AG09319 (cell line): Measurements from ENCODE around the gene HOXA4.

ENCODE experiments used
- DNase-seq: peaks from one replicate; pipeline ENCODE4 v3.0.0-alpha.2; 2010; ENCODE audit warnings: low read depth; ENCODE audit errors: extremely low read depth
- TF ChIP-seq, protein P1 (sequence below): IDR thresholded peaks from 2 replicates; pipeline ENCODE4 v1.5.1; 2011; ENCODE audit warnings: low read depth, mild to moderate bottlenecking, inconsistent platforms, low read length, moderate library complexity

The HOXA4 gene

DNA sequence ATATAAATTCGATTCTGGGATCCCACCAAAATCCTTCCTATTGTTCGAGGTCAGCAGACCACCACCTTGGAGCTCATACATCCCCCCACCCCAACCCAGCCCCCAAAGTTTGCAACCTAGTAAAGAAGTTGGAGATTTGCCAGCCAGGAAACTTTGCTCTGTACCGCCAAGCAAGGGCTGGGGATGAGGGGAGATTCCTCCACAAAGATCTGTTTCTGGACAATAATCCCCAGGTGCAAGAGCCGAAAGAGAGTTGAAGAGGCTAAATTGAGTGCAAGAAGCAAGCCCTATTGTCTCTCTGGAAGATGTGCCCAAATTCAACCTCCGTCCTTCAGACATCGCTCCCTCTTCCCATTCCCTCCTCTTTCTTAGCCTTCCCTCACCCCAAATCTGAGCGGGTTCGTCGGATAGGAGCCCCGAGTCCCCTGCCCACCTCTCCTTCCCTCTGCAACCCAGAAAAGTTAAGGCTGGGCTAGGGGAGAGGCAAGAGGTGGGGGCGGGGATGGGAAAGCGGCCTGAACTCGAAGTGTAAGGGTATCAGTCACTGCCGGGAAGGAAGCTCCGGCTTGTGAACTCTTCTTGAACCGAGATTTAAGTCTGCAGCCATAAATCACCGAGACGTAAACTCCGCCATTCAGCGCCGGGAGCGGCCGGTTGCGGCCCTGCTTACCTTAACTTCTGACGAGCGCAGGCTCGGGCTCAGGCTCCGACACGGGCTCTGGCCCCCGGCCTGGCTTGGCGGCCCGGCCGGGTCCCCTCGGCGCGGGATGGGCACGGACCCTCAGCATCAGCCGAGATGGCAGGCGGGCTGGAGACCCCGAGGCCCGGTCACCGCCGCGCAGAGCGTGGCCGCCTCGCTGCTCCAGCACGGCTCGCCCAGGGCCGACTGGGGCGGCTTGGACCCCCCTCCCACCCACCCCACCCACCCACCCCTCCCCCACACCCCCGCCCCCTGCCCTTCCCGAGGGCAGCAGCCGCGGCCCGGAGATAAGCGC, 17.3 kb downstream of the HOXA4 start:
- no peak for DNase-seq
- TF ChIP-seq, protein P1, sequence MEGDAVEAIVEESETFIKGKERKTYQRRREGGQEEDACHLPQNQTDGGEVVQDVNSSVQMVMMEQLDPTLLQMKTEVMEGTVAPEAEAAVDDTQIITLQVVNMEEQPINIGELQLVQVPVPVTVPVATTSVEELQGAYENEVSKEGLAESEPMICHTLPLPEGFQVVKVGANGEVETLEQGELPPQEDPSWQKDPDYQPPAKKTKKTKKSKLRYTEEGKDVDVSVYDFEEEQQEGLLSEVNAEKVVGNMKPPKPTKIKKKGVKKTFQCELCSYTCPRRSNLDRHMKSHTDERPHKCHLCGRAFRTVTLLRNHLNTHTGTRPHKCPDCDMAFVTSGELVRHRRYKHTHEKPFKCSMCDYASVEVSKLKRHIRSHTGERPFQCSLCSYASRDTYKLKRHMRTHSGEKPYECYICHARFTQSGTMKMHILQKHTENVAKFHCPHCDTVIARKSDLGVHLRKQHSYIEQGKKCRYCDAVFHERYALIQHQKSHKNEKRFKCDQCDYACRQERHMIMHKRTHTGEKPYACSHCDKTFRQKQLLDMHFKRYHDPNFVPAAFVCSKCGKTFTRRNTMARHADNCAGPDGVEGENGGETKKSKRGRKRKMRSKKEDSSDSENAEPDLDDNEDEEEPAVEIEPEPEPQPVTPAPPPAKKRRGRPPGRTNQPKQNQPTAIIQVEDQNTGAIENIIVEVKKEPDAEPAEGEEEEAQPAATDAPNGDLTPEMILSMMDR: no peak

DNA sequence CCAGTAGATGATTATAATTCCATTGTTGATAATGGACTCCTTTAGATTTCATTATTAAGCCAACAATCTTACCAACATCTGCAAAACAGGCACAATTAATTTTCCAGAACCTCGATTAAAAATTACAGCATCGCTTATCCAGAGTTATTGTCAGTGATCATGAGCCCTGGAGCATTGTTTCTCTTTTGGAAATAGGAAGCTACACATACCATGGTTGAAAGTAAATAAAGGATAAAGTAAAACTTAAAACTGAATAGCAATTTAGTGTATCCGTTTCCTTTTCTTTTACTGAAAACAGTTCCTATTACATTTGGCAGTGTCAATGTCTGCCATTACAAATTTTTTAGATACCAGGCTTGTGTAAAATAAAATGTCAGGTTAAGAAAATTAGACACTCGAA, 18.2 kb downstream of the HOXA4 start:
- DNase-seq: no peak
- TF ChIP-seq, protein P1: no peak

DNA sequence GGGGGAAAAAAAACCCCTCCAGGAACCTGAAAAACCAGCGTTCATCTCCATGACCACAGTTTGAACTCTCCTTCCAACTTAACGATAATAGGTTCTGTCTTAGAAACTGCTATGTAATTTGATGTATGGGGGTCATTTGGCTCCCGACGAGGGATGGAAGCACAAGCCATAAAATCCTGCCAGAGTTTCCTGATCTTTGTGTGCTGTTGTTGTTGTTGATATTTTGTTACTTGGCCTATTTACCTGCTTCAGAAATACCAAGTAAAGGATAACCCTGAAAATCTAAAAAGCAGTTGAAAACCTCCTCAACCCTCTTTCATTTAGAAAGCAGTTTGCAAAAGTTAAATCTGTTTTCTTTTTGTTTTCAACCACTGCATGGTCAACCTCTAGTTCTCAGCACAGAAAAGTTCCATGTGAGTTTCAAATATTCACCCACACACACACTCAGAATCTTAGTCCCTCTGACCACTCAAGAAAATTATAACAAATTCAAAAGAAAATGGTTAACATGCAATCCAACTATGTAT, 18.7 kb downstream of the HOXA4 start:
- DNase-seq: no peak
- TF ChIP-seq, protein P1: no peak

DNA sequence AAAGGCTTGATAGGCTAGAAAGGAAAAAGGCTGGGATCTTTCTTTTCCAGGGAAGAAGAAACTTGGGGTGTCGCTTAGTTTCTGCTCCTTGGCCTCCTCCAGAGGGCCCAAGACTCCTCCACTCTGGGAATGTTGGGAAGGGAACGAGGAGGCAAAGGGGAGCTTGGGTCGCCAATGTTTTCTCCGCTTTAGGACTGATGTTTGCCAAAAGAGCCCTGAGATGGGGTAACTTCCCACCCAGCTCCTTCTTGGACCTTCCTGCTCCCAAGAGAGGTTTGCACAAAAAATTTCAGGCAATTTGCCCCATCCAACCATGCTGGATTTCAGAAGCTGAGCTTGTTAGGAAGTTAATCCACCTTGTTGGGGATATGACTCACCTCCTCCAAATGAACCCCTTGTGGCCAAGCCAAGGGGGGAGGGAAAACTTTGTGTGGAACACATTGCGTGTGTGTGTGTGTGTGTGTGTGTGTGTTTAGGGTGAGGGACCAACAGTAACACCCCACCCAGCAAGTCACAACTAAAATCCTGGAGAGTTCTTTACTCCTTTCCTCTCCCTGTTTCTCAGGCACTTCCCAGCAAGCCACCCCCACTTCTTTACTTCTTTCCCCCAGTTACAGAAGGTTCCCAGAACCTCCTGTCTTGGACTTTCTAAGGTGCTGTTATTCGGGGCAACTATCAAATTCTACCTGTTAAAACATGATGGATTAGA, 19.4 kb downstream of the HOXA4 start:
- DNase-seq: no peak
- TF ChIP-seq, protein P1: no peak

DNA sequence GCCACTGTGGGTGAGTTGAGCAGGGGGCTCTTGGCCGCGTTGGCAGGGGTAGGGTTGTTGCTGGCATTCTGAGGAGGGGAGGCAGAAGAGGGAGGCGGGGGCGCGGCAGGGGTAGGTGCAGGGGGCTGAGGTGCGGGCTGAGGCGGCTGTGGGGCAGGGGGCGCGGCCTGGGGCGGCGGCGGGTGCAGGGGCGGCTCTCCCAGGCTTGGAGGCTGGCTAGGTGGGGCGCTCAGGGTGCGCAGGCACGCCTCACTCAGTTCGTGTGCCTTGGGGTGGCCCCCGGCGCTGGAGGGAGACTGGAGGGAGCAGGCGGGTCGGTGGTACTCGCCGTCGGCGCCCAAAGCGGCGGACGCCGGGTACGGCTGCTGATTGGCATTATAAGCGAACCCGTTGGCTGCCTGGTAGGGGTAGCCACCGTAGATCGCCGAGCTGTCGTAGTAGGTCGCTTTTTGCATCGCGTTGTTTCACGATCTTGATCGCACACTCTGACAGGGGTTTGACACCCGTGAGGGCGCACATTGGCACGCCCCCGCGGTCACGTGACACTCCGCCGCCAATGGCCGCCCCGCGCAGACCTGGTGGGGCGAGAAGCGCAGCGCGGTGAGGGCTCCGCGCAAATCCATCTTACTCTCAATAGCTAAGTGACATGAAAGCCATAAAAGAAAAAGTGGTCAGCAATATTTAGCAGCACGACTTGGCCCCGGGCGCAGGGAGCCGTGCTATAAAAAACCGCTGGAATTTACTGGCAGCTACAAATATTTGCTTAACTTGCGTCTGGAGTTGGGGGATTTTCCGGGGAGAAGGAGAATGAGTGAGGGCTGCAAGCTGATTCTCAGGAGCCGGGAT, 20.1 kb downstream of the HOXA4 start:
- TF ChIP-seq, protein P1: no peak
- DNase-seq: no peak

DNA sequence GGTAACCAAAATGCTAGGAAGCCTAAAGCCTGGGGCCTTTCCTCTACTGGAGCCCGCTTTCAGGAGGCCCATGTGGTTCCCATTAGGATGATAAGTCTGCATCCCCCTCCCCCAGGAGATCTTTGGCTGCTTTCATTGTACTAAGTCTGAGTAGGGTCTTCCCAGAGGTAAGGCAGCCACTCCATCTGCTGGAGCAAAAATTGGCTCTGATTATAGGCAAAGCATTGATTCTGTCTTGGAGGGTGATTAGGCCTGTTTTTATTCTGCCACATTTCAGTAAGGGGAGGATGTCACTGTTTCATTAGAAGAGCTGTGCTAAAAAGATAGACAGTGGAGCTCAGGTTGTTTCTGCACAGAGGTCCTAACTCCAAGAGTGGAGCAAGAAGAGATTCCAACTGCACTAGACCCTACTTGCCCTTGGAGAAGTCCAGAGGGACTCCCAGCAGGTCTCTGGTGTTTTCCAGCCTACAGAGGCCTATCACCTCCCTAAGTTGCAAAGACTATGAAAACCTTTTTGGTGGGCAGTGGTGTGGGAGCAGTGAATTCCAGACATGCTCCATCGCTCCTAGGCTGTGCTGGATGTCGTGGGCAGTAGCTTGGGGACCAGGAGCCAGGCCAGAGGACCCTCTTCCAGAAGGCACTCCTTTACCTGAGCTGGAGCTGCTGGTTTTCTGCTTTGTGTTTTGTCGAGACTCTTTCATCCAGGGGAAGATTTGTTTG, 20.9 kb downstream of the HOXA4 start:
- TF ChIP-seq, protein P1: no peak
- no peak for DNase-seq
